ENCODE measurements around the gene ST6GALNAC3.

Gene ST6GALNAC3

DNA sequence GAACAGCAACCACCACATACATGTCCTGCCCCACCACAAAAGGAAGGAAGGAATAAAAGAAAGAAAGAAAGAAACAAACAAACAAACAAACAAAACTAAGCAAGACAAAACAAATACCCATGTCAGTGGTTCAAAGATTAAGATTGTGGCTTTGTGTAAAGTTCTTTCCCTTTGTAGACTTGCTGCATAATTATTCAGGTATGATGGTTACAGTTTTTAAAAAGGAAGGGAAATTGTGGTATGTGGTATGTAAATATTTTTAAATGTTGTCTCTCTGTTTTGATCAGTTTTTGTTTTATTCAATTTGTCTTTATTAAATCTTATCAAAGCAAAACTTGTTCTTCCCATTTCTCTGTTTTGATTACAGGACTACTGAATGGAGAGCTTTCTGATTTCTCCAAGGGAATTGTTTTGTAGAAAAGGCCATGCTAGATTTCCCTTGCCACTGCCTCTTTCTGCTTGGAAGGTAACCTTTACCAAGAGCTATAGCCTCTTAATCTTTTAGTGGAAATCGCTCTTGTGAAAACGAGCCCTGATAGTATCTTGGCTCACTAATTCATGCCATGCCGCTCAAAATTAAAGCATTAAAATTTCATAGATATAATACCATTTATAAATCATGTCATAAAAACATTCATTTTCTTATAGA is 502.5 kb downstream of the ST6GALNAC3 start:
- FAIRE-seq (no peak), DNase-seq (ENCODE audit: insufficient read length, low spot score) (no peak)
- TF ChIP-seq POLR2A (IDR thresholded peaks at IDR 0.05; ENCODE audit: low read depth, low read length), result no peak

DNA sequence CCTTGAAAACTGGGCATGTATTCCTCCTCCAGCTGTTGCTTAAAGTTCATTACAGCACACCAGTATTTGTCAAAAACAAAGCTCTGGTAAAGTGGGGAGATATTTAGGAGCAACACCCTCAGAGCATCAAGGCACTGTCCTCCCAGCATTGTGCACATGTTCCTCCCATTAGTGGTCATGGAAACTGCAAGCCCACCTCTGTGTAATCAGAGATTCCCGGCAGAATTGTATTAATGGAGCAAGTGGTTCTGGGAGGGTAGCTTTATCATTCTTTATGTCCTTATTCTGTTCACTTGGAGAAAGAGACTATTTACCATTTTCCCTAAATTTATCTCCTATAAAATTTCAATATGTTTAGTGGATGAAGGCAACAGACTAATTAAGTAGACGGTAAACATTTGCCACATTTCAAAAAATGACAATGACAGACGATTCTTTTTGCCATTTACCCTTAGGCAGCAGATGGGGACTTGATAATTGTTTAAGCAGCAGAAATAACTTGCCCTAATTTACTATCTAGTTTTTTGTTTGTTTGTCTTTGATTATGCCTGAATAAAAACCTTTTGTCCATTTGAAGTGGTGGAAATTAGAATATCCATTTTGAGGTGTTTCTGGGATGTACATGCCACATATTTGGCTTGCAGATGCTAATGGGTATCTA is 503.1 kb downstream of the ST6GALNAC3 start:
- FAIRE-seq, result no peak
- DNase-seq (ENCODE audit: insufficient read length, low spot score), result no peak

DNA sequence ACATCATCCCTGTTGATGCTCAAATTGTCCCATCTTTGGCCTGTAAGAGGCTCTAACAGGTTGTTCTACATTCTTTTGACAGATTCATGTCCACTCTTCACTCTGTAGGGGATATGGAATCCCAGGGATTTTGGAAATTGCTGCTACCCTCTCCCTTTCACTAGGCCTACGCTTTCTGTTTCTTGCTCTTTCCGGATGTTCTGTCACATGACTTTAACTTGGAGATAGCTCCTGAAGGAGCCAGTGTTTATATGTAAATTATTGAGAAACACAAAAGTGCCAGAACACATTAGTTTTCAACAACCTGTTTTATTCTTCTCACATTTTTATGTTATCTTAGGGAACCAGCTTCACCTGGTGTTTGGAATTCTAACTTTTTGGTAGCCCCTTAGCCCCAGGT is 505.7 kb downstream of the ST6GALNAC3 start:
- FAIRE-seq (no peak), DNase-seq (ENCODE audit: insufficient read length, low spot score) (no peak)
- no peak for TF ChIP-seq POLR2A (IDR thresholded peaks at IDR 0.05; ENCODE audit: low read depth, low read length)

More for the DNA sequence above, 503.1 kb downstream of the ST6GALNAC3 start:
- no peak for TF ChIP-seq POLR2A (IDR thresholded peaks at IDR 0.05; ENCODE audit: low read depth, low read length)

DNA sequence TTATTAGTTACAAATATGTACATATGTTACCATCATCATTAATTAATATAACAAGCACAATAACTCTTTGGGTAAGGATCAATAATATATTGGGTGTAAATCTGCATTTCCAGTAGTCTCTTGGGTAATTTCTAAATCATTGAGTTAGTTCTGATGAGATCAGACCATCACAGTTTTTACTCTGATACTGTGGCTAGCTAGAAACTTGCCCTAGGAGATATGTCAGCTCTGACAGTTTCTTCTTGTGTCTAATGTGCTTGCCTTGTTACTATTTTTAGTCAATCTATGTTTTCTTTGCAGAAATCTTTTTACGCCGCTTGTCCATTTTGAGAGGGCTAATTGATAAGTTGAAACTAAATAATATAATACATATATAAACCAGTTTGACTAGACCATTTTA is 507.2 kb downstream of the ST6GALNAC3 start:
- FAIRE-seq, result no peak
- no peak for TF ChIP-seq POLR2A (IDR thresholded peaks at IDR 0.05; ENCODE audit: low read depth, low read length)

DNA sequence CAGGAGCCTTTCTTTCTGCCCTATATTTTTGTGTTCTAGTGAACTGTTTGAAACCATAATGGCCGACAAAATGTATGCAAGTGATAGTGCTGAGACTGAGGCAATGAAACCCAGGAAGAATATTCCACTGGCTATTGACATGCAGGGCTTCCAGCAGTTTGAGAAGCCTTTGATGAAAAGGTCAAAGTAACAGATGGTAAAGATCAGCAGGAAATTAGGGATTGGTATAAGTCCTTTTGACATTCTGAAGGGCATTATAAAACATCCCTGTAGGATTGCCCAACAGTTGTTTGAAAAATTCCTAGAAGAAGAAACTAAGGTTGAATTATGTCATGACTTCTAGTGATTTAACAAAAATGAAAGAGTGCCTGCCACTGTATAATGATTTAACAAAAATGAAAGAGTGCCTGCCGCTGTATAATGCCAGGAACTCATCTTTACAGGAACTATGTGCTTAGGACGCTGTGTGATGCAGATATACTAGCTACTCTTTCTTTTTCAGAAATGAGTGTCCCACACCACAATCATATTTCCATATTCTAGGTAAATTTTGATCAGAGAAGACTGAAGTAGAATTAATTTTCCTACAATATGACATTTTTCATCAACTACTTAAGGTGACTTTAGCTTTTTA is 508.8 kb downstream of the ST6GALNAC3 start:
- FAIRE-seq, result no peak
- TF ChIP-seq POLR2A (IDR thresholded peaks at IDR 0.05; ENCODE audit: low read depth, low read length), result no peak
- no peak for DNase-seq (ENCODE audit: insufficient read length, low spot score)

More for the DNA sequence above, 507.2 kb downstream of the ST6GALNAC3 start:
- no peak for DNase-seq (ENCODE audit: insufficient read length, low spot score)

DNA sequence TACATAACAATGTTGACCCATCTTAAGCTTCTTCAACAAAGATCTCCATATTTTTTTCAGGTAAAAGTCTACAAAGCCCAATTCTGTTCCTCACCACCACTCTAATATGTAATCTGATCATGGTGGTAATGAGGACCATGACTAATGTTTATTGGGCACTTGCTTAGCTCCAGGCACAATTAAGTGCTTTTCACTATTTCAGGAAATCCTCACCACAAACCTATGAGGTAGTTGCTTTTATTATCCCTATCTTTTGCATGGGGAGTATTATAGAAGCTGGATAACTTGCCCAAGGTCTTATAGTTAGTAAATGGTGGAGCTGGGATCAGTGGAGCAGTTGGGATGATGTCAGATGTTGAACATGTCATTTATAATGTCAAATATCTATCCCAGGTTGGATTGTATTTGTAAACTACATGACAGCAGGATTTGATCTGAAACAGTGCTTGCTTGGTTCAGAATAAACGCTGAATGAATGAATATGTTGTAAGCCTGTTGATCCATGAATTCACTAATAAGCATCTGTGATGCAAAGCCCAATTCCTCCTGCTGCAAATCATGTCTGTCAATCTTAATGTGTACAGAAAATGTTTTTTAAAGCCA is 509.4 kb downstream of the ST6GALNAC3 start:
- no peak for FAIRE-seq
- no peak for TF ChIP-seq POLR2A (IDR thresholded peaks at IDR 0.05; ENCODE audit: low read depth, low read length)
- no peak for DNase-seq (ENCODE audit: insufficient read length, low spot score)

DNA sequence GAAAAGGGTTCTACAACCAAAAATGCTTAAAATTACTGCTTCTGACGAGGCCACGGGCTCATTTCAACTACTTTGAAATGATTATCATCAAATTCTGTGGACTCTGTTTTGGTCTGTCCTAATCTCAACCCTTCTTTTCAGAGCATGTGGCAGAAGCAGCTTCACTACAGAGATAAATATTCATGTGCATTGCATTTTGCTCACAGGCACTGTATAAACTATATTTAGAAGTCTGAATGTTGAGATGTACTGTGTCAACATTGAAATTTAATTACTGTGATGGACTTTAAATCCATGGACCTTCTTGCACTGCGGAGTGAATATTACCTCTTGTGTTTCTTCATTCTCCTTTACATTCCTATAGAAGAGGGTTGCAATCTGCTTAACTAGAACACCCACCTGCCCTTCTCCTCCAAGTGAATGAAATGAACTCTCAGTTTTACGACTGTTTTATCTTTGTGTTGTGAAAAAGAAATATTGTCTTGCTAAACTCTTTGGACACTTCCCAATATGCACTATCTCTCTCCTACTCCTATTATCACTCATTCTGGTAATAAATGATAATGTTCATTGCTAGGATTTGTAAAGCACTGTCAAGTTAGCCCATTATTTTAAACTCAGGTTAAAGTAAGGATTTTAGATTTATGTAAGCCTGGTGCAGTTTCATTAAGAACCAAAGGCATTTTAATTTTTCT is 511.6 kb downstream of the ST6GALNAC3 start:
- TF ChIP-seq POLR2A (IDR thresholded peaks at IDR 0.05; ENCODE audit: low read depth, low read length), result no peak
- DNase-seq (ENCODE audit: insufficient read length, low spot score), result no peak
- FAIRE-seq, result no peak

DNA sequence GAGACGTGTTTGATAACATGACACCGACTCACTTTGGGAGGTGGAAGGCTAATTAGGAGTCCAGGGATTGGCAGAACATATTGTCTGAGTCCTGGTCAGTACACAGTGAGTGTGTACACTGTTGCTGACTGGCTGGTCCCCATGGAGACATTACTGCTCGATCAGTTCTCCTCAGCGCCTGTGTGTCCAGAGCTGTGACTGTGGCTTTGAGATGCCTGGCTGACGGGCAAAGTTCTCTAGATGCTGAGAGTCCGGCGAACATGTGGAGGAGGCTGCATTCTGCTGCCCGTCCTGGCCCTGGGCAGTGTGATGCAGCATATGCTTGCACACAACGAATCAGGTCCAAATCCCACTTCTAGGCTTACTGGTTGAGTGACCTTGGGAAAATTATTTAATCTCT is 512.7 kb downstream of the ST6GALNAC3 start:
- FAIRE-seq (no peak), DNase-seq (ENCODE audit: insufficient read length, low spot score) (no peak)
- no peak for TF ChIP-seq POLR2A (IDR thresholded peaks at IDR 0.05; ENCODE audit: low read depth, low read length)

DNA sequence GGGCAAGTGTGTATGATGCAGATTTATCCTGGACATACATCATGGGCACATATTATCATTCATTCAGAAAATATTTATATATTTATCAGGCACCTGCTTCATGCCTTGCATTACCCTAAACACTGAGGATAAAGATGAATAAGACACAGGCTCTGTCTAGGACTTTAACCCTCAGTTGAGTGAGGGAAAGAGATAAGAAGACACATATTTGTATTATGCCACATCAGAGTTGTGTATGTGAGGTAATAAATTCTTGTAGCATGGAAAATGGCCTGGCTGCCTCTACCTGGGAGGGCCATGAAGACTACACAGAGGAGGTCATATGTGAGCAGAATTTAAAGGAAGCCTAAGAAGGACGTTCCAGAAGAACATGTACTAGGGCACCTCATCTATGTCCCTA is 516.9 kb downstream of the ST6GALNAC3 start:
- no peak for FAIRE-seq
- DNase-seq (ENCODE audit: insufficient read length, low spot score), result no peak
- no peak for TF ChIP-seq POLR2A (IDR thresholded peaks at IDR 0.05; ENCODE audit: low read depth, low read length)

DNA sequence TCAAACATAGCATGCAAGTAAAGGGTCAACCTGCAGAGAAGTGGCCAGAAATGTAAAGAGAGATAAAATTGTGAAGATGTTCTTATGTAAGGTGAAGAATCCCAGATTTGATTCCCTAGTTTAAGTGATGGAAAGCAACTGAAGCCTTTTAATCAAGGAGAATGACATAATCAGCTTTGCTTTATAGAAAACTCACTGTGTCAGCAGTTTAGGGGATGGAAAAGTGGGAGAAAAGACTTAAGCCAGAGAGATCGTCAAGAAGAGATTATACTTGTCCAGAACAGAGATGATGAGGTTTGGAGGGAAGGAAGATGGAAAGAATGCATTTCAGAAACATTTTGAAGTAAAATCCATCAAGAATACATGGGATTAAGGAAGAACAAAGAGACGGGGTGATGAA is 517.4 kb downstream of the ST6GALNAC3 start:
- TF ChIP-seq POLR2A (IDR thresholded peaks at IDR 0.05; ENCODE audit: low read depth, low read length), result no peak
- DNase-seq (ENCODE audit: insufficient read length, low spot score) (no peak), FAIRE-seq (no peak)

DNA sequence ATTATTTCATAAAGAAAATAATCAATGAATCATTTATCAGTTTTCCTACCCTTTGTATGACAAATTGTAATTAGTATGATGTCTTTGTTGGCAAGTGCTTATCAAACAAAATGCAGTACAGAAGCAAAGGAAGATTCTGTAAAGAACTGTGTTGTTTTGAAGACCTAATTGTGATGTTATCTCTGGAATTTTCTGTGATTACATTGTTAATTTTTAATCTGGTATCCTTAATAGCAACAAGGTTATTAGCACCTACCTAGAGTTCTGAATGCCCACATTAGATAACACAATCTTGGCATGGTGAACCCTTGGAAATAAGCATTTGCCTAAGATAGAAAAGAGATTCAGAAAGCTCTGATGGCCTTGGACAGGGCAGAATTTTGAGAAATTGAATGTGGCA is 518.6 kb downstream of the ST6GALNAC3 start:
- FAIRE-seq (no peak), DNase-seq (ENCODE audit: insufficient read length, low spot score) (no peak)
- no peak for TF ChIP-seq POLR2A (IDR thresholded peaks at IDR 0.05; ENCODE audit: low read depth, low read length)

DNA sequence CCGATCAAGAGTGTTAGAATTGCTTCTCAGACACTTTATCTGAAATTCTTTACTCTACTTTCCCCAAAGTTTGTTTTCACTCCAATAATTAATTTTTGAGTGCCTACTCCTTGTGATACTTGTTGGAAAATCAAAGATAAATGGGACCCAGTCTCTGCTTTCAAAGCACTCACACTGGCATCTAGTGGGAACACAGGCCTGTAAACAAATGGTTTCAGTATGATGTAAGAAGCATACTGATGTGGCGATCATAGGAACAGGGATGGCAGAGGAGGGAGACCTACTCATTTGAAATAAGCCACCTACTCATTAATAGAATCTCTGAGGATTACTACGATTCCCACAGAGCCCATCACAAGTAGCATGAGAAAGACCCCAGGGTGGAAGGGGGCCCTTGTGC is 519.1 kb downstream of the ST6GALNAC3 start:
- DNase-seq (ENCODE audit: insufficient read length, low spot score) (no peak), FAIRE-seq (no peak)
- TF ChIP-seq POLR2A (IDR thresholded peaks at IDR 0.05; ENCODE audit: low read depth, low read length), result no peak

DNA sequence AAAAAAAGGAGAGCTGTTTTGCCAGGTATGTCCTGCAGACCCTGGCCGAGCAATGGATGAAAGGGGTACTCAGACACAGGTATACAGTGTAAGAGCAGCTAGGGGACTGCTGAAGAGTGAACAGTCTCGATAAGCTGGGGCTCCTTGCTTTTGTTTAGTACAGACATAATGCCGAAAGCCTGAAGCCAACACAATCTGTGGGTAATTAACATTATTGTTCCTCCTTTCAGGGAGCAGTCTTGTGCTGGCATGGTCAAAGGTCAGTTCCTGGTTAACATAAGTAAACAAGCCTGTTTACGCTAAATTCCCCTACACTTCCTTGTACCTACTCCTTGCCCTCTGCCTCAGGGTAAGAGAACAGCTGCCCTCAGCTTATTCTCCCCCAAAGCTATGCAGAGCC is 520.5 kb downstream of the ST6GALNAC3 start:
- FAIRE-seq, result no peak
- no peak for TF ChIP-seq POLR2A (IDR thresholded peaks at IDR 0.05; ENCODE audit: low read depth, low read length)

DNA sequence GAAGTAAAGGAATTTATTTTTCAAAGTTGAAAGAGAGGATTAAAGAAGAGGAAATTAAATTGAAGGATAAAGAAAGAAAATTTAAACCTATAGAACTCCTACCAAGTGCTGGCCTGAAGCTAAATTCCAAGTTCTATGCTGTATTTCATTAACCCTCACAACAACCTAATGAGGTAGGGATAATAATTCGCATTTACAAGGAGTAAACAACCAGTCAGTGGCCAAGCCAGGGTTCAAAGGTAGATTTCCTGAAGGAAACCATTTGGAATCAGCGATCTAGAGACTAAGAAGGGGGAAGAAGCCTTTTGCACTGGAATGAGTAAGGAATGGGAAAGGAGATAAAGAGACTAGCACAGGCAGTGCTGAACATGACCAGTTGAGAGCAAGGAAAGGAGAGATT is 526.9 kb downstream of the ST6GALNAC3 start:
- TF ChIP-seq POLR2A (IDR thresholded peaks at IDR 0.05; ENCODE audit: low read depth, low read length), result no peak

More for the DNA sequence above, 520.5 kb downstream of the ST6GALNAC3 start:
- DNase-seq (ENCODE audit: insufficient read length, low spot score), result no peak

More for the DNA sequence above, 526.9 kb downstream of the ST6GALNAC3 start:
- FAIRE-seq (no peak), DNase-seq (ENCODE audit: insufficient read length, low spot score) (no peak)

Data from H54 (cell line).